ENCODE results near the gene PITPNB. TPM values are rescaled to one million over a fixed set of nuclear protein-coding genes. Genes with fewer than 3 reads are reported as not detected.
A peak's percentile ranks its signal among the peaks of the same experiment; 100 is the strongest.

The PITPNB gene
- polyA plus RNA-seq, 1 donor (not counting 4 experiments of a cell fraction or from before 2014, with no cell fraction given), result 81.6 TPM

GRCh38 chr22:27883656-27884350, 35.3 kb downstream of the PITPNB start:
- no peaks in the 10 kb centered on the region for H3K9me1 ChIP-seq (ENCODE audit: control insufficient read depth, extremely low read depth, insufficient read depth, low read length)
- dilution Hi-C loops (cut with MboI; ENCODE audit: extremely low pct_ligation_motif_present, low sequenced_read_pairs), result no loop called here
- H3K36me3 ChIP-seq (ENCODE audit: control insufficient read depth in 2 of 2, extremely low read depth in 1 of 2, insufficient read depth in 2 of 2, low read length in 2 of 2), result peaks cover 21 to 26% of the 10 kb centered on the region in 2 experiments
- no peaks in the 10 kb centered on the region for H3K9me3 ChIP-seq (ENCODE audit: control insufficient read depth, low read depth, low read length)
- no peak for TF ChIP-seq EZH2 (IDR thresholded peaks at IDR 0.05; ENCODE audit: low read length)
- TF ChIP-seq CTCF (optimal IDR thresholded peaks at IDR 0.05 in 1 of 3, IDR thresholded peaks at IDR 0.05 in 1 of 3, conservative IDR thresholded peaks at IDR 0.05 in 1 of 3; ENCODE audit: extremely low read depth in 1 of 3, insufficient read depth in 2 of 3, low read length in 3 of 3), result no peak
- H3K27me3 ChIP-seq (ENCODE audit: control insufficient read depth, extremely low read depth, insufficient read depth, low read length), result no peaks in the 10 kb centered on the region
- no peak overlapping the region for H3K27ac ChIP-seq (ENCODE audit: control insufficient read depth, insufficient read depth, low read length)
- H3K79me2 ChIP-seq (ENCODE audit: control insufficient read depth, insufficient read depth, low read length), result peaks cover 51% of the 10 kb centered on the region
- H4K20me1 ChIP-seq (ENCODE audit: control insufficient read depth, extremely low read depth, insufficient read depth, low read length), result peaks cover 19% of the 10 kb centered on the region
- H3K4me1 ChIP-seq (ENCODE audit: control insufficient read depth, extremely low read depth, insufficient read depth, low read length), result peaks cover 19% of the 10 kb centered on the region
- FAIRE-seq, result peak; percentile 26
- no peak overlapping the region for H3K4me2 ChIP-seq (ENCODE audit: control insufficient read depth, extremely low read depth, insufficient read depth, low read depth, low read length)
- no peak overlapping the region for H2AFZ ChIP-seq (ENCODE audit: control insufficient read depth, low read length)
- no peak overlapping the region for H3K9ac ChIP-seq (ENCODE audit: control insufficient read depth, extremely low read depth, insufficient read depth, low read length)
- no peak for DNase-seq (ENCODE audit: low read depth, low spot score)
- no peak overlapping the region for H3K4me3 ChIP-seq (ENCODE audit: control insufficient read depth in 2 of 3, extremely low read depth in 1 of 3, insufficient read depth in 2 of 3, low read depth in 1 of 3, low read length in 3 of 3)

- Histone ChIP-seq H3K9me1 (ENCODE audit: control insufficient read depth, extremely low read depth, insufficient read depth, low read length) (no peaks in the 10 kb centered on the region), H3K27ac (ENCODE audit: control insufficient read depth, insufficient read depth, low read length) (no peak overlapping the region), H3K36me3 (ENCODE audit: control insufficient read depth in 2 of 2, extremely low read depth in 1 of 2, insufficient read depth in 2 of 2, low read length in 2 of 2) (peaks cover 14 to 19% of the 10 kb centered on the region in 2 experiments), H3K9ac (ENCODE audit: control insufficient read depth, extremely low read depth, insufficient read depth, low read length) (no peak overlapping the region), H3K4me3 (ENCODE audit: control insufficient read depth in 2 of 3, extremely low read depth in 1 of 3, insufficient read depth in 2 of 3, low read depth in 1 of 3, low read length in 3 of 3) (no peak overlapping the region), H3K4me2 (ENCODE audit: control insufficient read depth, extremely low read depth, insufficient read depth, low read depth, low read length) (no peak overlapping the region), H3K27me3 (ENCODE audit: control insufficient read depth, extremely low read depth, insufficient read depth, low read length) (no peaks in the 10 kb centered on the region), H3K4me1 (ENCODE audit: control insufficient read depth, extremely low read depth, insufficient read depth, low read length) (peaks cover 19% of the 10 kb centered on the region), H3K9me3 (ENCODE audit: control insufficient read depth, low read depth, low read length) (no peaks in the 10 kb centered on the region), H4K20me1 (ENCODE audit: control insufficient read depth, extremely low read depth, insufficient read depth, low read length) (peaks cover 19% of the 10 kb centered on the region), H3K79me2 (ENCODE audit: control insufficient read depth, insufficient read depth, low read length) (peaks cover 53% of the 10 kb centered on the region), H2AFZ (ENCODE audit: control insufficient read depth, low read length) (no peak overlapping the region)
- no peak for TF ChIP-seq CTCF (optimal IDR thresholded peaks at IDR 0.05 in 1 of 3, IDR thresholded peaks at IDR 0.05 in 1 of 3, conservative IDR thresholded peaks at IDR 0.05 in 1 of 3; ENCODE audit: extremely low read depth in 1 of 3, insufficient read depth in 2 of 3, low read length in 3 of 3)
- TF ChIP-seq EZH2 (IDR thresholded peaks at IDR 0.05; ENCODE audit: low read length), result no peak
- FAIRE-seq (no peak), DNase-seq (ENCODE audit: low read depth, low spot score) (no peak)
- dilution Hi-C loops (cut with MboI; ENCODE audit: extremely low pct_ligation_motif_present, low sequenced_read_pairs), result no loop called here
These were observed 36.4 kb downstream of the PITPNB start for GRCh38 chr22:27882507-27883290.

All from keratinocyte (primary cell).